H9 (cell line): ENCODE results near the gene TMEM150B. TPM values are rescaled to one million over a fixed set of nuclear protein-coding genes. Genes with fewer than 3 reads are reported as not detected.
A peak's percentile ranks its signal among the peaks of the same experiment; 100 is the strongest.

ENCODE experiments used
- DNase-seq: peaks from one replicate; pipeline ENCODE4 v3.0.0-alpha.2; 2017
- H2AFZ ChIP-seq: one replicate; pipeline ENCODE4 v1.6.1; 2013; ENCODE audit warnings: mild to moderate bottlenecking, low read length, control low read depth, moderate library complexity
- H2AK5ac ChIP-seq: 2 replicates; pipeline ENCODE4 v1.6.1; 2013; ENCODE audit warnings: low read length, control low read depth, mixed read lengths; ENCODE audit not compliant: insufficient read length
- H2BK120ac ChIP-seq: one replicate; pipeline ENCODE4 v1.6.1; 2013; ENCODE audit warnings: low read depth, mild to moderate bottlenecking, low read length, control low read depth, inconsistent platforms; ENCODE audit not compliant: poor library complexity, severe bottlenecking
- H2BK12ac ChIP-seq: 2 replicates; pipeline ENCODE4 v1.6.1; 2013; ENCODE audit warnings: low read length, control low read depth, mixed read lengths, low read depth; ENCODE audit not compliant: insufficient read length
- H2BK15ac ChIP-seq: 2 replicates; pipeline ENCODE4 v1.6.1; 2013; ENCODE audit warnings: low read depth, low read length, control low read depth
- H2BK20ac ChIP-seq: one replicate; pipeline ENCODE4 v1.6.1; 2013; ENCODE audit warnings: low read depth, mild to moderate bottlenecking, low read length, control low read depth, inconsistent platforms; ENCODE audit not compliant: poor library complexity, severe bottlenecking
- H2BK5ac ChIP-seq: 2 replicates; pipeline ENCODE4 v1.6.1; 2013; ENCODE audit warnings: low read length, control low read depth, mixed read lengths; ENCODE audit not compliant: insufficient read length
- H3K14ac ChIP-seq: 2 replicates; pipeline ENCODE4 v1.6.1; 2013; ENCODE audit warnings: low read length, control low read depth; ENCODE audit not compliant: insufficient read depth
- H3K18ac ChIP-seq: 2 replicates; pipeline ENCODE4 v1.6.1; 2013; ENCODE audit warnings: low read depth, mild to moderate bottlenecking, mixed read lengths, low read length, control low read depth; ENCODE audit not compliant: insufficient read length
- H3K23ac ChIP-seq: 2 replicates; pipeline ENCODE4 v1.6.1; 2013; ENCODE audit warnings: low read length, control low read depth, mixed read lengths, low read depth; ENCODE audit not compliant: insufficient read length
- H3K23me2 ChIP-seq: 2 replicates; pipeline ENCODE4 v1.6.1; 2013; ENCODE audit warnings: low read depth, mild to moderate bottlenecking, mixed read lengths, low read length, control low read depth; ENCODE audit not compliant: insufficient read length, poor library complexity, severe bottlenecking
- H3K27ac ChIP-seq: 2 replicates; pipeline ENCODE4 v1.5.1; 2013; ENCODE audit warnings: low read length, control low read depth, mixed read lengths, low read depth; ENCODE audit not compliant: insufficient read length
- H3K27me3 ChIP-seq: 2 replicates; pipeline ENCODE4 v1.6.1; 2013; ENCODE audit warnings: low read length, control low read depth, inconsistent platforms; ENCODE audit not compliant: insufficient read depth
- H3K4ac ChIP-seq: 2 replicates; pipeline ENCODE4 v1.6.1; 2013; ENCODE audit warnings: low read depth, mild to moderate bottlenecking, control low read depth, inconsistent platforms, low read length, moderate library complexity
- H3K4me1 ChIP-seq: 2 replicates; pipeline ENCODE4 v1.6.1; 2013; ENCODE audit warnings: low read length, control low read depth, inconsistent platforms; ENCODE audit not compliant: insufficient read depth
- H3K4me2 ChIP-seq: 2 replicates; pipeline ENCODE4 v1.6.1; 2013; ENCODE audit warnings: low read length, control low read depth, mixed read lengths; ENCODE audit not compliant: insufficient read length, insufficient read depth
- H3K56ac ChIP-seq: 2 replicates; pipeline ENCODE4 v1.6.1; 2013; ENCODE audit warnings: low read depth, mild to moderate bottlenecking, mixed read lengths, low read length, control low read depth; ENCODE audit not compliant: insufficient read length
- H3K79me1 ChIP-seq: 2 replicates; pipeline ENCODE4 v1.6.1; 2013; ENCODE audit warnings: low read depth, mild to moderate bottlenecking, moderate library complexity, low read length, control low read depth, inconsistent platforms; ENCODE audit not compliant: insufficient read depth, poor library complexity, severe bottlenecking
- H3K79me2 ChIP-seq: 2 replicates; pipeline ENCODE4 v1.6.1; 2013; ENCODE audit warnings: low read length, control low read depth, inconsistent platforms; ENCODE audit not compliant: insufficient read depth
- H3K9ac ChIP-seq: 2 replicates; pipeline ENCODE4 v1.6.1; 2013; ENCODE audit warnings: low read length, control low read depth, mixed read lengths; ENCODE audit not compliant: insufficient read length; ENCODE audit errors: extremely low read depth
- H3K9me3 ChIP-seq: one replicate; pipeline ENCODE4 v1.6.1; 2013; ENCODE audit warnings: low read depth, low read length, inconsistent platforms; ENCODE audit not compliant: control insufficient read depth
- H3T11ph ChIP-seq: one replicate; pipeline ENCODE4 v1.6.1; 2013; ENCODE audit warnings: mild to moderate bottlenecking, low read length, control low read depth, inconsistent platforms
- H4K20me1 ChIP-seq: one replicate; pipeline ENCODE4 v1.6.1; 2013; ENCODE audit not compliant: control insufficient read depth, insufficient read length, insufficient read depth
- H4K5ac ChIP-seq: 2 replicates; pipeline ENCODE4 v1.6.1; 2013; ENCODE audit warnings: low read depth, mild to moderate bottlenecking, mixed read lengths, low read length, control low read depth; ENCODE audit not compliant: insufficient read length
- H4K8ac ChIP-seq: replicated peaks from 2 replicates; pipeline ENCODE4 v1.6.1; 2013; ENCODE audit warnings: low read length, control low read depth, mixed read lengths, low read depth; ENCODE audit not compliant: insufficient read length
- H4K91ac ChIP-seq: 2 replicates; pipeline ENCODE4 v1.6.1; 2013; ENCODE audit warnings: low read depth, mild to moderate bottlenecking, moderate library complexity, mixed read lengths, low read length, control low read depth; ENCODE audit not compliant: insufficient read length
- H3K27ac Mint-ChIP-seq, 3 experiments: 2 replicates in 2 of 3; 3 replicates in 1 of 3; pipeline ENCODE4 v1.8.0; 2020 to 2021; ENCODE audit warnings: mixed read lengths in 3 of 3, mild to moderate bottlenecking in 1 of 3, moderate library complexity in 1 of 3
- H3K27me3 Mint-ChIP-seq: 2 replicates; pipeline ENCODE4 v1.8.0; 2021; ENCODE audit warnings: low read depth, mild to moderate bottlenecking, moderate library complexity, mixed read lengths
- H3K36me3 Mint-ChIP-seq, 3 experiments: 2 replicates in 2 of 3; 3 replicates in 1 of 3; pipeline ENCODE4 v1.8.0; 2020 to 2021; ENCODE audit warnings: low read depth in 3 of 3, mixed read lengths in 3 of 3; ENCODE audit not compliant: insufficient read depth in 1 of 3
- H3K4me1 Mint-ChIP-seq, 2 experiments: 2 replicates each; pipeline ENCODE4 v1.8.0; 2020; ENCODE audit warnings: mixed read lengths in 2 of 2
- H3K4me3 Mint-ChIP-seq, 2 experiments: 2 replicates in 1 of 2; 3 replicates in 1 of 2; pipeline ENCODE4 v1.8.0; 2020 to 2021; ENCODE audit warnings: mild to moderate bottlenecking in 2 of 2, mixed read lengths in 2 of 2, moderate library complexity in 1 of 2
- H3K9me3 Mint-ChIP-seq, 2 experiments: 2 replicates in 1 of 2; 3 replicates in 1 of 2; pipeline ENCODE4 v1.8.0; 2020; ENCODE audit warnings: mild to moderate bottlenecking in 2 of 2, mixed read lengths in 2 of 2, moderate library complexity in 1 of 2
- WGBS: extraction: QIAGEN DNeasy Blood & Tissue Kit; methylation state at CpG from one replicate; pipeline ENCODE4 v1.1.7; 2013; ENCODE audit warnings: missing lambda C conversion rate, low lambda C conversion rate, mixed read lengths; ENCODE audit not compliant: insufficient read length; ENCODE audit errors: extremely low coverage; 5-methylcytosine and 5-hydroxymethylcytosine counted together
- total RNA-seq: library from RNA; stranded (reverse); gene quantifications from 2 replicates; pipeline ENCODE4 v1.2.1, GENCODE V29; 2021
- TF ChIP-seq, protein P1 (sequence below): fragments of 200-600 bp; sonication (generic); conservative IDR thresholded peaks from 3 replicates; pipeline ENCODE4 v1.8.0; 2021; ENCODE audit warnings: antibody characterized with exemption, mild to moderate bottlenecking

Gene TMEM150B
- total RNA-seq, 1 experiment from 2014 or later, result 0.63 TPM

- WGBS, result no CpG with 5 or more reads among the region's 6 CpGs
- no peak overlapping the region for H2AFZ ChIP-seq
Measured at GRCh38 chr19:55352040-55352439, 26.9 kb upstream of the TMEM150B start.

More at GRCh38 chr19:55352040-55352439, 26.9 kb upstream of the TMEM150B start:
- H3K27ac ChIP-seq, result no peak overlapping the region
- H3K9ac ChIP-seq, result no peak overlapping the region
- peaks cover 16% of the 10 kb centered on the region; the same call in 1 of the 2 replicates for H3K27me3 ChIP-seq
- no peak overlapping the region for H3K4me2 ChIP-seq
- Mint-ChIP-seq H3K4me1 (peaks cover 59 to 63% of the 10 kb centered on the region in 2 experiments), H3K9me3 (no peaks in the 10 kb centered on the region; a peak in 1 of 5 replicates), H3K4me3 (peak overlapping the region in 1 of 2 experiments; percentile 24; a peak in 2 of 5 replicates), H3K36me3 (peaks cover 2 to 36% (median 11%) of the 10 kb centered on the region in 3 experiments; a peak in 6 of 7 replicates), H3K27me3 (peaks cover 62% of the 10 kb centered on the region), H3K27ac (no peak overlapping the region)
- TF ChIP-seq, protein P1, sequence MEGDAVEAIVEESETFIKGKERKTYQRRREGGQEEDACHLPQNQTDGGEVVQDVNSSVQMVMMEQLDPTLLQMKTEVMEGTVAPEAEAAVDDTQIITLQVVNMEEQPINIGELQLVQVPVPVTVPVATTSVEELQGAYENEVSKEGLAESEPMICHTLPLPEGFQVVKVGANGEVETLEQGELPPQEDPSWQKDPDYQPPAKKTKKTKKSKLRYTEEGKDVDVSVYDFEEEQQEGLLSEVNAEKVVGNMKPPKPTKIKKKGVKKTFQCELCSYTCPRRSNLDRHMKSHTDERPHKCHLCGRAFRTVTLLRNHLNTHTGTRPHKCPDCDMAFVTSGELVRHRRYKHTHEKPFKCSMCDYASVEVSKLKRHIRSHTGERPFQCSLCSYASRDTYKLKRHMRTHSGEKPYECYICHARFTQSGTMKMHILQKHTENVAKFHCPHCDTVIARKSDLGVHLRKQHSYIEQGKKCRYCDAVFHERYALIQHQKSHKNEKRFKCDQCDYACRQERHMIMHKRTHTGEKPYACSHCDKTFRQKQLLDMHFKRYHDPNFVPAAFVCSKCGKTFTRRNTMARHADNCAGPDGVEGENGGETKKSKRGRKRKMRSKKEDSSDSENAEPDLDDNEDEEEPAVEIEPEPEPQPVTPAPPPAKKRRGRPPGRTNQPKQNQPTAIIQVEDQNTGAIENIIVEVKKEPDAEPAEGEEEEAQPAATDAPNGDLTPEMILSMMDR, result no peak
- H3K56ac ChIP-seq, result no peak overlapping the region
- H3K23me2 ChIP-seq, result peaks cover 9% of the 10 kb centered on the region
- no peak overlapping the region for H4K5ac ChIP-seq
- H3K4me1 ChIP-seq, result peaks cover 2% of the 10 kb centered on the region; the same call in 1 of the 2 replicates
- no peak overlapping the region for H2BK5ac ChIP-seq
- H3T11ph ChIP-seq, result no peak overlapping the region
- H2BK120ac ChIP-seq, result no peak overlapping the region
- no peak overlapping the region for H4K91ac ChIP-seq
- no peaks in the 10 kb centered on the region for H3K79me1 ChIP-seq
- no peaks in the 10 kb centered on the region for H3K79me2 ChIP-seq
- H2BK15ac ChIP-seq, result no peak overlapping the region
- H2AK5ac ChIP-seq, result no peak overlapping the region
- DNase-seq, result no peak
- H2BK20ac ChIP-seq, result no peak overlapping the region
- no peak overlapping the region for H2BK12ac ChIP-seq
- H3K14ac ChIP-seq, result no peak overlapping the region
- no peaks in the 10 kb centered on the region for H4K20me1 ChIP-seq
- no peak overlapping the region for H4K8ac ChIP-seq
- H3K18ac ChIP-seq, result no peak overlapping the region
- no peaks in the 10 kb centered on the region for H3K9me3 ChIP-seq
- H3K23ac ChIP-seq, result no peak overlapping the region
- no peak overlapping the region for H3K4ac ChIP-seq
